Measurements from ENCODE around the gene CCDC192. TPM values are rescaled to one million over a fixed set of nuclear protein-coding genes. Genes with fewer than 3 reads are reported as not detected.

CCDC192 gene
- total RNA-seq, 1 experiment from 2014 or later = 0.52 TPM

DNA sequence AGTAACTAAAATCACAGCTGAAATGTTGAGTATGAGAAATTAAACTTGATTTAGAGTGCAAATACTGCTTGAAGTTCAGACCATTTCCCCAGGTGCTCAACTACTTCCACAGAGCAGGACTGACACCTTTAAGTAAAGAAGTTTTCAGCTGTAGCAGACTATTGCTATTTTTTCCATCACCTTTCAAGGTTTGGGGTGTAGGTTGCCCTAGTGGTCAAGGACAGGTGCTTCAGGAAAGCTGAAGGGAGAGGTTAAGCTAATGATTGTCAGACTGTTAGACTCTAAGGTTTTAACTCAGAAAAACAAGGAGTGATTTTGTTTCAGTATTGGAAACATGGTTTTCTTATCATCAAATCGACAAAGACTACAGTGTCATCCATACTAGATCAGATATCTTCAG is 162.1 kb downstream of the CCDC192 start (continued):
- TF ChIP-seq PRRX2 (CRISPR knock-in tag; IDR thresholded peaks at IDR 0.05) (no peak), FOXK1 (CRISPR knock-in tag; IDR thresholded peaks at IDR 0.05) (no peak)

DNA sequence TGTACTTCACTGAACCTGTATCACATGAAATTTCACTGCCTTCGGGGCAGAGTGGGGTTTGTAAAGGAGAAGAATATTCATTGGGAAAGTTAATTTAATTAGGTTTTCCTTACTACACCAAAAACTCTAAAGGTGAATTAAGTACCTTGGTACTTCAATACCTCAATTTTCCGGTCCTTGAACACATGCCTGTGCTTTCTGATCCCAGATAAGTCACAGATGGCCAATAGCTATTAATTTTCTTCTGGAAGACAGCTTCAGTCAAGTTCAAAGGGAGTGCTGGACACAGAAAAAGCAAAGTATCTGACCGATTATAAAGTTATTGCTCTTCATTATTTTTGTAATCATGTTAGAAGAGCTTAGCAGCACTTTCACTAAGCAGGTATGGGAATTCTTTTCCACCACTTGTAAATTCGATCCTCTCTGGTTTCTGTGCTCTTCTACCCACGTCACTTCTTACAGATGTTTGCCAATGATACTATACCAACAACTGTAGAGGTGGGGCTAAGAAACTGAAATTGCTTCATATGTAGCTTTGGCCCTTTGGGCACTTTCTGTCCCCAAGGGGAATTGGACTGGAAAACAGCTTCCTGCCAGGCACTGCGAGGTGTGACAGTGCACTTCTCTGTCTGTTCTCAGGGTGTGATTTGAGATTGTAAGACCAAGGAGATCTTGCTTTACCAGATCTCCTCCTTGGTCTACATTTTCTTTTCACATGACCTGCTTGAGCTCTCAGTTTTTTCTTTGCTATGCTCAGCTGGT is 164.0 kb downstream of the CCDC192 start:
- Mint-ChIP-seq H3K4me1 (no peaks in the 10 kb centered on the region), H3K27ac (no peak overlapping the region), H3K27me3 (ENCODE audit: low read depth) (no peaks in the 10 kb centered on the region), H3K4me3 (no peak overlapping the region), H3K9me3 (no peaks in the 10 kb centered on the region), H3K36me3 (no peaks in the 10 kb centered on the region)
- DNase-seq (ENCODE audit: low spot score) (no peak), ATAC-seq (no peak)
- POLR2A ChIA-PET = no interaction called here
- CTCF ChIA-PET = interaction anchor here (1.2 to 3.1 kb wide), 2 partner anchors 8 to 11 kb away, joined by 3 to 24 read pairs; no protein-coding TSS in a partner anchor
- TF ChIP-seq, protein P1, sequence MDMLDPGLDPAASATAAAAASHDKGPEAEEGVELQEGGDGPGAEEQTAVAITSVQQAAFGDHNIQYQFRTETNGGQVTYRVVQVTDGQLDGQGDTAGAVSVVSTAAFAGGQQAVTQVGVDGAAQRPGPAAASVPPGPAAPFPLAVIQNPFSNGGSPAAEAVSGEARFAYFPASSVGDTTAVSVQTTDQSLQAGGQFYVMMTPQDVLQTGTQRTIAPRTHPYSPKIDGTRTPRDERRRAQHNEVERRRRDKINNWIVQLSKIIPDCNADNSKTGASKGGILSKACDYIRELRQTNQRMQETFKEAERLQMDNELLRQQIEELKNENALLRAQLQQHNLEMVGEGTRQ (CRISPR knock-in tag; IDR thresholded peaks at IDR 0.05) = no peak
- TF ChIP-seq, protein P2, sequence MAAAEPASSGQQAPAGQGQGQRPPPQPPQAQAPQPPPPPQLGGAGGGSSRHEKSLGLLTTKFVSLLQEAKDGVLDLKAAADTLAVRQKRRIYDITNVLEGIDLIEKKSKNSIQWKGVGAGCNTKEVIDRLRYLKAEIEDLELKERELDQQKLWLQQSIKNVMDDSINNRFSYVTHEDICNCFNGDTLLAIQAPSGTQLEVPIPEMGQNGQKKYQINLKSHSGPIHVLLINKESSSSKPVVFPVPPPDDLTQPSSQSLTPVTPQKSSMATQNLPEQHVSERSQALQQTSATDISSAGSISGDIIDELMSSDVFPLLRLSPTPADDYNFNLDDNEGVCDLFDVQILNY (CRISPR knock-in tag; IDR thresholded peaks at IDR 0.05) = no peak
- TF ChIP-seq, protein P3, sequence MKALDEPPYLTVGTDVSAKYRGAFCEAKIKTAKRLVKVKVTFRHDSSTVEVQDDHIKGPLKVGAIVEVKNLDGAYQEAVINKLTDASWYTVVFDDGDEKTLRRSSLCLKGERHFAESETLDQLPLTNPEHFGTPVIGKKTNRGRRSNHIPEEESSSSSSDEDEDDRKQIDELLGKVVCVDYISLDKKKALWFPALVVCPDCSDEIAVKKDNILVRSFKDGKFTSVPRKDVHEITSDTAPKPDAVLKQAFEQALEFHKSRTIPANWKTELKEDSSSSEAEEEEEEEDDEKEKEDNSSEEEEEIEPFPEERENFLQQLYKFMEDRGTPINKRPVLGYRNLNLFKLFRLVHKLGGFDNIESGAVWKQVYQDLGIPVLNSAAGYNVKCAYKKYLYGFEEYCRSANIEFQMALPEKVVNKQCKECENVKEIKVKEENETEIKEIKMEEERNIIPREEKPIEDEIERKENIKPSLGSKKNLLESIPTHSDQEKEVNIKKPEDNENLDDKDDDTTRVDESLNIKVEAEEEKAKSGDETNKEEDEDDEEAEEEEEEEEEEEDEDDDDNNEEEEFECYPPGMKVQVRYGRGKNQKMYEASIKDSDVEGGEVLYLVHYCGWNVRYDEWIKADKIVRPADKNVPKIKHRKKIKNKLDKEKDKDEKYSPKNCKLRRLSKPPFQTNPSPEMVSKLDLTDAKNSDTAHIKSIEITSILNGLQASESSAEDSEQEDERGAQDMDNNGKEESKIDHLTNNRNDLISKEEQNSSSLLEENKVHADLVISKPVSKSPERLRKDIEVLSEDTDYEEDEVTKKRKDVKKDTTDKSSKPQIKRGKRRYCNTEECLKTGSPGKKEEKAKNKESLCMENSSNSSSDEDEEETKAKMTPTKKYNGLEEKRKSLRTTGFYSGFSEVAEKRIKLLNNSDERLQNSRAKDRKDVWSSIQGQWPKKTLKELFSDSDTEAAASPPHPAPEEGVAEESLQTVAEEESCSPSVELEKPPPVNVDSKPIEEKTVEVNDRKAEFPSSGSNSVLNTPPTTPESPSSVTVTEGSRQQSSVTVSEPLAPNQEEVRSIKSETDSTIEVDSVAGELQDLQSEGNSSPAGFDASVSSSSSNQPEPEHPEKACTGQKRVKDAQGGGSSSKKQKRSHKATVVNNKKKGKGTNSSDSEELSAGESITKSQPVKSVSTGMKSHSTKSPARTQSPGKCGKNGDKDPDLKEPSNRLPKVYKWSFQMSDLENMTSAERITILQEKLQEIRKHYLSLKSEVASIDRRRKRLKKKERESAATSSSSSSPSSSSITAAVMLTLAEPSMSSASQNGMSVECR (CRISPR knock-in tag; IDR thresholded peaks at IDR 0.05; ENCODE audit: borderline replicate concordance) = no peak
- no peak for TF ChIP-seq NFE2L1 (CRISPR knock-in tag; IDR thresholded peaks at IDR 0.05)
- TF ChIP-seq ZNF138 (CRISPR knock-in tag; conservative IDR thresholded peaks at IDR 0.05) = no peak
- TF ChIP-seq, protein P4, sequence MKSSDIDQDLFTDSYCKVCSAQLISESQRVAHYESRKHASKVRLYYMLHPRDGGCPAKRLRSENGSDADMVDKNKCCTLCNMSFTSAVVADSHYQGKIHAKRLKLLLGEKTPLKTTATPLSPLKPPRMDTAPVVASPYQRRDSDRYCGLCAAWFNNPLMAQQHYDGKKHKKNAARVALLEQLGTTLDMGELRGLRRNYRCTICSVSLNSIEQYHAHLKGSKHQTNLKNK (CRISPR knock-in tag; IDR thresholded peaks at IDR 0.05) = no peak
- TF ChIP-seq ZNF423 (CRISPR knock-in tag; IDR thresholded peaks at IDR 0.05) = no peak
- TF ChIP-seq, protein P5, sequence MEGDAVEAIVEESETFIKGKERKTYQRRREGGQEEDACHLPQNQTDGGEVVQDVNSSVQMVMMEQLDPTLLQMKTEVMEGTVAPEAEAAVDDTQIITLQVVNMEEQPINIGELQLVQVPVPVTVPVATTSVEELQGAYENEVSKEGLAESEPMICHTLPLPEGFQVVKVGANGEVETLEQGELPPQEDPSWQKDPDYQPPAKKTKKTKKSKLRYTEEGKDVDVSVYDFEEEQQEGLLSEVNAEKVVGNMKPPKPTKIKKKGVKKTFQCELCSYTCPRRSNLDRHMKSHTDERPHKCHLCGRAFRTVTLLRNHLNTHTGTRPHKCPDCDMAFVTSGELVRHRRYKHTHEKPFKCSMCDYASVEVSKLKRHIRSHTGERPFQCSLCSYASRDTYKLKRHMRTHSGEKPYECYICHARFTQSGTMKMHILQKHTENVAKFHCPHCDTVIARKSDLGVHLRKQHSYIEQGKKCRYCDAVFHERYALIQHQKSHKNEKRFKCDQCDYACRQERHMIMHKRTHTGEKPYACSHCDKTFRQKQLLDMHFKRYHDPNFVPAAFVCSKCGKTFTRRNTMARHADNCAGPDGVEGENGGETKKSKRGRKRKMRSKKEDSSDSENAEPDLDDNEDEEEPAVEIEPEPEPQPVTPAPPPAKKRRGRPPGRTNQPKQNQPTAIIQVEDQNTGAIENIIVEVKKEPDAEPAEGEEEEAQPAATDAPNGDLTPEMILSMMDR (IDR thresholded peaks at IDR 0.05) = no peak
- TF ChIP-seq, protein P6, sequence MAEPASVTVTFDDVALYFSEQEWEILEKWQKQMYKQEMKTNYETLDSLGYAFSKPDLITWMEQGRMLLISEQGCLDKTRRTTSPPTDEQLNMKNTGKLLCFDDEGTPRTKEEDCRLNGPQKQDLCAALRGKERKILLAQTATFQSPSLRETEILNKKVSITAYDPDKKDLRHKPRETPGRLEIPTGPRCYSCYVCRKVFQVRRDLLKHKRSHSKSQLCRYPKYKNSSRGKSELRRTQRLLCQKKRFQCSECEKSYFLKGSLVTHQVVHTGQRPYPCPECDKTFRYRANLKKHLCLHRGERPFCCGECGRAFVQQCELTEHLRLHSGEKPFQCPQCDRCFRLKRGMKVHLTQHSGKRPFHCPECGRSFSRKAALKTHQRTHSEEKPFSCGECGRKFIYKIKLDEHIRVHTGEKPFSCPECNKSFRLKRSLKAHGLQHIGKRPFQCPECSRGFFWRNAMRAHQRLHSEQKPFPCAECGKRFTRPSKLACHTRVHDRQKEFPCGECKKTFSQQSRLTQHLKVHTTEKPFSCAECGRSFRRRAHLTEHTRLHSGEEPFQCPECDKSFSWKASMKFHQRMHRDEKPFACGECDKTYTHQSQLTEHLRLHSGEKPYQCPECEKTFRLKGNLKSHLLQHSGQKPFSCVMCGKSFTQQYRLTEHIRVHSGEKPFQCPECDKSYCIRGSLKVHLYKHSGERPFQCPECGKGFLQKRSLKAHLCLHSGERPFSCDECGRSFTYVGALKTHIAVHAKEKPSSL (CRISPR knock-in tag; conservative IDR thresholded peaks at IDR 0.05) = no peak
- TF ChIP-seq, protein P7, sequence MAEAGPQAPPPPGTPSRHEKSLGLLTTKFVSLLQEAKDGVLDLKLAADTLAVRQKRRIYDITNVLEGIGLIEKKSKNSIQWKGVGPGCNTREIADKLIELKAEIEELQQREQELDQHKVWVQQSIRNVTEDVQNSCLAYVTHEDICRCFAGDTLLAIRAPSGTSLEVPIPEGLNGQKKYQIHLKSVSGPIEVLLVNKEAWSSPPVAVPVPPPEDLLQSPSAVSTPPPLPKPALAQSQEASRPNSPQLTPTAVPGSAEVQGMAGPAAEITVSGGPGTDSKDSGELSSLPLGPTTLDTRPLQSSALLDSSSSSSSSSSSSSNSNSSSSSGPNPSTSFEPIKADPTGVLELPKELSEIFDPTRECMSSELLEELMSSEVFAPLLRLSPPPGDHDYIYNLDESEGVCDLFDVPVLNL (CRISPR knock-in tag; IDR thresholded peaks at IDR 0.05; ENCODE audit: borderline replicate concordance, low read depth) = no peak
- TF ChIP-seq, protein P8, sequence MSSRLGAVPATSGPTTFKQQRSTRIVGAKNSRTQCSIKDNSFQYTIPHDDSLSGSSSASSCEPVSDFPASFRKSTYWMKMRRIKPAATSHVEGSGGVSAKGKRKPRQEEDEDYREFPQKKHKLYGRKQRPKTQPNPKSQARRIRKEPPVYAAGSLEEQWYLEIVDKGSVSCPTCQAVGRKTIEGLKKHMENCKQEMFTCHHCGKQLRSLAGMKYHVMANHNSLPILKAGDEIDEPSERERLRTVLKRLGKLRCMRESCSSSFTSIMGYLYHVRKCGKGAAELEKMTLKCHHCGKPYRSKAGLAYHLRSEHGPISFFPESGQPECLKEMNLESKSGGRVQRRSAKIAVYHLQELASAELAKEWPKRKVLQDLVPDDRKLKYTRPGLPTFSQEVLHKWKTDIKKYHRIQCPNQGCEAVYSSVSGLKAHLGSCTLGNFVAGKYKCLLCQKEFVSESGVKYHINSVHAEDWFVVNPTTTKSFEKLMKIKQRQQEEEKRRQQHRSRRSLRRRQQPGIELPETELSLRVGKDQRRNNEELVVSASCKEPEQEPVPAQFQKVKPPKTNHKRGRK (CRISPR knock-in tag; IDR thresholded peaks at IDR 0.05; ENCODE audit: borderline replicate concordance) = no peak
- TF ChIP-seq IRF2 (CRISPR knock-in tag; IDR thresholded peaks at IDR 0.05; ENCODE audit: borderline replicate concordance, low read depth) = no peak
- TF ChIP-seq, protein P9, sequence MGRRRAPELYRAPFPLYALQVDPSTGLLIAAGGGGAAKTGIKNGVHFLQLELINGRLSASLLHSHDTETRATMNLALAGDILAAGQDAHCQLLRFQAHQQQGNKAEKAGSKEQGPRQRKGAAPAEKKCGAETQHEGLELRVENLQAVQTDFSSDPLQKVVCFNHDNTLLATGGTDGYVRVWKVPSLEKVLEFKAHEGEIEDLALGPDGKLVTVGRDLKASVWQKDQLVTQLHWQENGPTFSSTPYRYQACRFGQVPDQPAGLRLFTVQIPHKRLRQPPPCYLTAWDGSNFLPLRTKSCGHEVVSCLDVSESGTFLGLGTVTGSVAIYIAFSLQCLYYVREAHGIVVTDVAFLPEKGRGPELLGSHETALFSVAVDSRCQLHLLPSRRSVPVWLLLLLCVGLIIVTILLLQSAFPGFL (CRISPR knock-in tag; IDR thresholded peaks at IDR 0.05; ENCODE audit: borderline replicate concordance) = no peak
- TF ChIP-seq NFATC4 (CRISPR knock-in tag; IDR thresholded peaks at IDR 0.05) = no peak
- no peak for TF ChIP-seq SP1 (CRISPR knock-in tag; conservative IDR thresholded peaks at IDR 0.05)
- no peak for TF ChIP-seq TP53 (CRISPR knock-in tag; IDR thresholded peaks at IDR 0.05)
- TF ChIP-seq, protein P10, sequence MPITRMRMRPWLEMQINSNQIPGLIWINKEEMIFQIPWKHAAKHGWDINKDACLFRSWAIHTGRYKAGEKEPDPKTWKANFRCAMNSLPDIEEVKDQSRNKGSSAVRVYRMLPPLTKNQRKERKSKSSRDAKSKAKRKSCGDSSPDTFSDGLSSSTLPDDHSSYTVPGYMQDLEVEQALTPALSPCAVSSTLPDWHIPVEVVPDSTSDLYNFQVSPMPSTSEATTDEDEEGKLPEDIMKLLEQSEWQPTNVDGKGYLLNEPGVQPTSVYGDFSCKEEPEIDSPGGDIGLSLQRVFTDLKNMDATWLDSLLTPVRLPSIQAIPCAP (CRISPR knock-in tag; IDR thresholded peaks at IDR 0.05) = no peak

Data from WTC11 (cell line).